ENCODE measurements around the gene HDAC4.

GRCh38 chr2:239436076-239436475, 35.3 kb upstream of the HDAC4 start:
- TF ChIP-seq, protein P1, sequence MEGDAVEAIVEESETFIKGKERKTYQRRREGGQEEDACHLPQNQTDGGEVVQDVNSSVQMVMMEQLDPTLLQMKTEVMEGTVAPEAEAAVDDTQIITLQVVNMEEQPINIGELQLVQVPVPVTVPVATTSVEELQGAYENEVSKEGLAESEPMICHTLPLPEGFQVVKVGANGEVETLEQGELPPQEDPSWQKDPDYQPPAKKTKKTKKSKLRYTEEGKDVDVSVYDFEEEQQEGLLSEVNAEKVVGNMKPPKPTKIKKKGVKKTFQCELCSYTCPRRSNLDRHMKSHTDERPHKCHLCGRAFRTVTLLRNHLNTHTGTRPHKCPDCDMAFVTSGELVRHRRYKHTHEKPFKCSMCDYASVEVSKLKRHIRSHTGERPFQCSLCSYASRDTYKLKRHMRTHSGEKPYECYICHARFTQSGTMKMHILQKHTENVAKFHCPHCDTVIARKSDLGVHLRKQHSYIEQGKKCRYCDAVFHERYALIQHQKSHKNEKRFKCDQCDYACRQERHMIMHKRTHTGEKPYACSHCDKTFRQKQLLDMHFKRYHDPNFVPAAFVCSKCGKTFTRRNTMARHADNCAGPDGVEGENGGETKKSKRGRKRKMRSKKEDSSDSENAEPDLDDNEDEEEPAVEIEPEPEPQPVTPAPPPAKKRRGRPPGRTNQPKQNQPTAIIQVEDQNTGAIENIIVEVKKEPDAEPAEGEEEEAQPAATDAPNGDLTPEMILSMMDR (IDR thresholded peaks at IDR 0.05): no peak
- TF ChIP-seq POLR2A (IDR thresholded peaks at IDR 0.05): no peak
- no peak for TF ChIP-seq EP300 (IDR thresholded peaks at IDR 0.05)
- no peak for TF ChIP-seq POLR2AphosphoS5 (IDR thresholded peaks at IDR 0.05)
